EL (cell line): Measurements from ENCODE around the gene ATG4D.

ENCODE experiments used
- DNase-seq: peaks from one replicate; pipeline ENCODE4 v3.0.0-alpha.2; 2016

The ATG4D gene

GRCh38 chr19:10543420-10544241, at the start of gene ATG4D:
ATG4D (plus strand) TSS chr19:10543904; CDS start chr19:10544091, 187 bp downstream.
- peak; percentile 70 for DNase-seq

GRCh38 chr19:10497371-10497770, 46.3 kb upstream of the ATG4D start:
- no peak for DNase-seq

GRCh38 chr19:10499550-10500246, 44.0 kb upstream of the ATG4D start:
- no peak for DNase-seq

DNA sequence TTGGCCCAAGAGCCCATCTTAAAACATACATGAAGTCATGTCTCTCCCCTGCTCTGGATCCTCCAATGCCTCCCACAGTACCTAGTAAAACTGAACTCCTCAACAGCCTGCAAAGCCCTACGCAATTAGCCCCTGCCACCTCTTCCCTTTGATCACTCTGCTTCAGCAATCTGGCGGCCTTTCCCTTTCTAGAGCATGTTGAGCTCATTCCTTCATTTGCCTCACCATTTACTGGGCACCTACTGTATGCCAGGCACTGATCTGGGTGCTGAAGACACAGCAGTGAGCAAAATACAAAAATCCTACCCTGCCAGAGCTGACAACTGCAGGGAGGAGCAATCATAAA, 43.5 kb upstream of the ATG4D start:
- no peak for DNase-seq

DNA sequence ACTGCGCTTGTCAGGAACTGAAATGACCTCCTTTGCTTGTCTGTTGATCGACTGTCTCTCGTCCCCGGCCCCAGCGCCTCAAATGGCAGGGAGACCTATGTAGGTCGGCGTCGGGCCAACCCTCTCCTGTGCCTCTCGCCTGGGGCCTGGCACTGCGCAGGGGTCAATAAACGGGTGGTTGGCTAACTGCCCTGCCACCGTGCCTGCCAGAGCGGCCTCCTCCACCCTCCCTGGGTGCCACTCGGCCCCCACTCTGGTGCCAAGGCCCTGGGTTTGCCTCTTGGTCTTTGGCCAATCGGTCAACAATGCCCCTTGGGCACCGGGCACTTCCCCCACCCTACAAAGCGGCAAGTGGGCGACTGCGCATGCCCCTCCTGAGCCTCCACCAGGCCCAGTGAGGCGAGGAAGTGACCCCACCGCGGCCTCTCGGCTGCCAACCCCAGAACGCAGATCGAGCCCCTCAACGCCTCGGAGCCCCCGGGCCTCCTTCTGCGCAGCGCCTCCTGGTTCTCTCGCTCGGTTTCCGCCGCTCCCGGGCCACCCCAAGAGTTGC, 41.7 kb upstream of the ATG4D start:
- peak; percentile 68 for DNase-seq

DNA sequence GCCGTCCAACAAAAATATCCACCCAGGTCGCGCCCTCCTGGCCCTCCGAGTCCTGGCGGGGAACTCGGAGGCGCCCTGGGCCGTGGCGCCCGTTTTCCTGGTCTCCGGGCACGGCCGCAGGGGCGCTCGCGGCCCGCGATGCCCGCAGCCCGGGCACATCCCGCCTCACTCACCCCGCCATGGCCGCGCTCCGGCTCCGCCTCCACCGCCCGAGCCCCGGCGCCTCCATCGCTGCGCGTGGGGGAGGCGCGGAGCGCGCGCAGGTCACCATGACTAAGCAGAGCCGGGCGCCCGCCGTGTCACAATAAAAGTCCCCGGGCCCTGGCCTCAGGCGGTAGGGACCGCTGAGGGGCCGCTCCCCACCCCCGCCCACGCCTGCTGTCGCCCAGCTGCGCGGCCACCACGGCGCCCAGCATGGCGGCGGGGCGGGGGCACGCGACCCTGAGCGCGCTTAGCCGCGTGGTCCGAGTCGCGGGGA, 41.1 kb upstream of the ATG4D start:
- DNase-seq, result peak; percentile 89

- DNase-seq, result peak; percentile 42
Measured at GRCh38 chr19:10503002-10503789, 40.5 kb upstream of the ATG4D start, which contains the start of gene KEAP1. KEAP1 (minus strand) TSS chr19:10503356; CDS start chr19:10500033, 3,323 bp downstream.

DNA sequence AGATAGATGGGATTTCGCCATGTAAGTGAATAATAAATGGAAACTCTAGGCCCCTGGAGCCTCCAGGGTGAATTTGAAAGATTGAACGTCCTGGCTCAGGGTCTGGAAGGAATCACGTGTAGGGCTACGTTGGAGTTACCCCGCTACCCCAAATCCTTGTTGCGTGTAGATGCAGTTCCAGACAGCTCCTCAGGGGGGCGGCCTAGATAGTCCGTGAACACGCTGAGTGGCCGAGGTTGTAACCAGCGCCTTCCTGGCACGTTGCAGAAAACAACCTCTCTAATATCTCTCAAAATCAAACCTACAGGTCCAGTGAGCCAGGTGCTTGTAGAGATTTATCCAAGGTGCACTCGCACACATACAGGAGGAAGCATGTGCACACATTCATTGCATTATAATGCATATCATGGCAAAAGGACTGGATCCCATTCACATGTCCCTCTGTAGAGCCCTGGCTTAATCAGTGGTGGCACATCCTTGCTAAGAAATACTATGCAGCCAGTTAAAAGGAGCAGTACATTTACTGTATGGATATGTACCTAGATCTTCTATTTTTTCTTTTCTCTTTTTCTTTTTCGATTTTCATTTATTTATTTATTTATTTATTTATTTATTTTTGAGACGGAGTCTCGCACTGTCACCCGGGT, 38.0 kb upstream of the ATG4D start:
- DNase-seq, result peak; percentile 61

DNA sequence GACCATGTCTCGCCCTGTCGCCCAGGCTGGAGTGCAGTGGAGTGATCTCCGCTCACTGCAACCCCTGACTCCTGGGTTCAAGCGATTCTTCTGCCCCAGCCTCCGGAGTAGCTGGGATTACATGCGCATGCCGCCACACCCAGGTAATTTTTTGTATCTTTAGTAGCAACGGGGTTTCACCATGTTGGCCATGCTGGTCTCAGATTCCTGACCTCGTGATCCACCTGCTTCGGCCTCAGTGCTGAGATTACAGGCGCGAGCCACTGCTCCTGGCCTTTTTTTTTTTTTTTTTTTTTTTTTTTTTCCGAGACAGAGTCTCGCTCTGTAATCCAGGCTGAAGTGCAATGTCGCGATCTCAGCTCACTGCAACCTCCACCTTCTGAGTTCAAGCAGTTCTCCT, 35.7 kb upstream of the ATG4D start:
- no peak for DNase-seq

DNA sequence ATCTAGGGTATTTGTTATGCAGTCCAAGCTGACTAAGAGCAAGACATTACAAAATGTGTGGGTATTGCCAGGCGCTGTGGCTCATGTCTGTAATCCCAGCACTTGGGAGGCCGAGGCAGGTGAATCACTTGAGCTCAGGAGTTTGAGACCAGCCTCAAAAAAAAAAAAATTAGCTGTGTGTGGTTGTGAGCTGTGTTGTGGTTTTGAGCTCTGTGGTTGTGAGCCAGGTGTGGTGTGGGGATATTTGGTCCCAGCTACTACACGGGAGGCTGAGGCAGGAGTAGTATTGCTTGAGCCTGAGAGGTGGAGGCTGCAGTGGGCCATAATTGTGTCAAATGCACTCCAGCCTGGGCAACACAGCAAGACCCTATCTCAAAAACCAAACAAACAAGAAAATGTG, 35.0 kb upstream of the ATG4D start:
- DNase-seq, result no peak

DNA sequence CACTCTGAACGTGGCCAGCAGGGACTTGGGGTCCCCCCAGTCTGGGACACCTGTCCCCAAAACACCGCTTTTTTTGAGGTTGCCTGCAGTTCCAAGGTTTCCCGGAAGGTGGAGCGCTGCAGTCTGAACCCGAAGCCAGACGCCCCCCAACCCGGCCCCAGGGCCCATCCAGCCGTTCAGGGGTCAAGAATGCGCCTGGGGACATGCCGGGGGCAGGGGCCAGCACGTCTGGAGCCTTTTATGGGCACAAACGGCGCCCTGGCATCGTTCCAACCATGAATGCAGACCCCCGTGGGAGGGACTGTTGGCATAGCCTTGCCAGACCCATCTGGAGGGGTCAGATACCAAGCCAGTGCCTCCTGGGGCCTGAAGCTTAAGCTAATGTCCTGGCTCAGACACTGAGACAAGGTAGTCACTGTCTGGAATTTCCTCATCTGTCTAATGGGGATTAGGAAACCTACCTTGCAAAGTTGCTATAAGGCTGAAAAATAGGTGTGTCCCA, 33.4 kb upstream of the ATG4D start:
- DNase-seq, result no peak

GRCh38 chr19:10513223-10513622, 30.5 kb upstream of the ATG4D start:
- no peak for DNase-seq

- no peak for DNase-seq
Measured at GRCh38 chr19:10514211-10515145, 29.2 kb upstream of the ATG4D start.

- no peak for DNase-seq
Measured at GRCh38 chr19:10516064-10516385, 27.7 kb upstream of the ATG4D start.

GRCh38 chr19:10516671-10517286, 26.9 kb upstream of the ATG4D start:
- DNase-seq, result peak; percentile 50

DNA sequence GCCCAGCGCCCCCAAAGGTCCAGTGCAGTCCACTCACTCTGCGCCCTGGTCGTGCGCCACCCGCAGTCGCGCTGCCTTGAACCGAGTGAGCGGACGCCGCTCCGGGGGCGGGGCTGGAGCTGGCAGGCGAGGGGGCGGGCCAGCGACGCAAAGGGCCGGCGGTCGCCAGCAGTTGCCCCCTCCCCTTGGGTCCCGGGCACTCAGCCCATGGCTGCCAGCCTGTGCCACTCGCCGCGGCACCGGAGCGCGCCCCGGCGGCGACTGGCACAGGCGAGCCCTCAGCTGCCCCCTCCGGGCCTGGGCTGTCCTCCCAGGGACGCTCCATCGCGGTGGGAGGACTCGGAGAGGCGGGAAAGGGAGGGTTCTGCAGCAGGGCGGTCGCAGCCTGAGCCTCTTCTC, 26.3 kb upstream of the ATG4D start, which contains the start of gene S1PR5:
Gene S1PR5, minus strand, starts transcription at position 87 of the 399 bp plus-strand sequence. CDS start 2,436 bp downstream, outside the sequence.
- peak; percentile 38 for DNase-seq

DNA sequence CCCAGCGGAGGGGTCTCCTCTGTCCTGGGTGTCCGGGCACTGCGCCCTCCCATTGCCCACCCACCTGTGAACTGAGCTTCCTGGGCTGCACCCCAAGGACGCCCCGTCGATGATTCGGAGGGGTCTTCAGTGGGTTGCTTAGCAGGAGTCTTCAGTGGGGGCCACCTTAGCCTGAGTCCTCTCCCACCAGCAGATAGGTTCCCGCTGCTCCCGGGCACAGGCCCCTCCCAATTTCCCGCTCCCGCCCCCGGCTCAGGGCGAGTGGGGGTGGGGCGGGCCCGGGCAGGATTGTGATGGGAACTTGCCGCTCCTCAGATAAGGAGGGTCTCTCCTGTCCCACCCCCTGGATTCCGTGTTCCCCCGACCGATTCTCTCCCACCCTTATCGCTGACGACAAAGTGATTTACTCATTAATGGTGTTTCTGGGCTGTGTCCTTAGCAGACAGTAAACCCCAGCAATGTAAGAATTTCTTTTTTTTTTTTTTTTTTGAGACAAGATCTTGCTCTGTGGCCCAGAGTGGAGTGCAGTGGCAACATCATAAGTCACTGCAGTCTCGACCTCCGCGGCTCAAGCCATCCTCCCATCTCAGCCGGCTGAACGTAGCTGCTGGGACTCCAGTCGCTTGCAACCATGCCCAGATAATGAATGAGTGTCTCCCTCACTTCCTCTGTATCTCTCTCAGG, 25.8 kb upstream of the ATG4D start:
- DNase-seq, result peak; percentile 46

- DNase-seq, result no peak
Measured at GRCh38 chr19:10518444-10519361, 25.0 kb upstream of the ATG4D start.

DNA sequence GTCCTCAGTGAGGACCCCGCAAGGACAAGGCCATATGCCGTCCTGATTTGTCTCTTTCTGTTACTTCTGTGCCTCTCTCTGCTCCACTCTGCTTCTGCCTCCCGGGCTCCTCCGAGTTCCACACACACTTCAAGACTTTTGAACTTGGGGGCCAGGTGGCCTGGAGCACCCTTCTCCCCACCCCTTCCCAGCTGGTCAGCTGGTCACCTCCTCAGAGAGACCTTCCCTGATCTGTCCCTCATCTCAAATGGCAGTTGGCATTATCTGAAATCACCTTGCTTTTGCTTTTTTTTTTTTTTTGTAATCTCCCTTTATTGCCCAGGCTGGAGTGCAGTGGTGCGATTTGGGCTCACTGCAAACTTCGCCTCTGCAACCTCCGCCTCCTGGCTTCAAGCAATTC, 24.3 kb upstream of the ATG4D start:
- DNase-seq, result no peak
